HCT116 (cell line): ENCODE data around the gene ENO2.

Experiments used
- ELF1 ChIP-seq: IDR thresholded peaks from 2 replicates; pipeline ENCODE4 v1.6.1; 2012; ENCODE audit warnings: low read depth, borderline replicate concordance
- EZH2 ChIP-seq: fragments of 200-600 bp; sonication (generic); IDR thresholded peaks from 2 replicates; pipeline ENCODE4 v1.6.1; 2017; ENCODE audit warnings: antibody characterized with exemption, mixed run types
- EZH2phosphoT487 ChIP-seq: fragments of 200-600 bp; IDR thresholded peaks from 2 replicates; pipeline ENCODE4 v1.6.1; 2018; ENCODE audit warnings: antibody characterized with exemption, borderline replicate concordance
- FOSL1 ChIP-seq: IDR thresholded peaks from 2 replicates; pipeline ENCODE4 v1.6.1; 2012; ENCODE audit warnings: low read depth
- JUND ChIP-seq: IDR thresholded peaks from 2 replicates; pipeline ENCODE4 v1.6.1; 2012
- POLR2A ChIP-seq: IDR thresholded peaks from 2 replicates; pipeline ENCODE4 v1.7.0; 2011; ENCODE audit warnings: borderline replicate concordance; ENCODE audit not compliant: insufficient read depth, insufficient read length; ENCODE audit errors: extremely low read depth
- POLR2AphosphoS5 ChIP-seq: IDR thresholded peaks from 2 replicates; pipeline ENCODE4 v1.6.1; 2011; ENCODE audit warnings: mild to moderate bottlenecking, low read depth, low read length, moderate library complexity
- SIN3A ChIP-seq: IDR thresholded peaks from 2 replicates; pipeline ENCODE4 v1.6.1; 2012; ENCODE audit warnings: low read depth
- SP1 ChIP-seq: IDR thresholded peaks from 2 replicates; pipeline ENCODE4 v1.6.1; 2012; ENCODE audit warnings: low read depth
- TCF7L2 ChIP-seq: IDR thresholded peaks from 2 replicates; pipeline ENCODE4 v1.7.0; 2011; ENCODE audit warnings: borderline replicate concordance, inconsistent platforms; ENCODE audit not compliant: insufficient read depth, insufficient read length; ENCODE audit errors: extremely low read depth
- TF ChIP-seq, protein P1 (sequence below), 3 experiments: fragments of 200-600 bp in 1 of 3; sonication (generic) in 1 of 3; IDR thresholded peaks in 2 of 3; conservative IDR thresholded peaks in 1 of 3; 2 replicates each; pipeline ENCODE4 v1.5.1; 2012 to 2017; ENCODE audit warnings: low read depth in 2 of 3, low read length in 2 of 3, antibody characterized with exemption in 1 of 3, borderline replicate concordance in 1 of 3, control low read depth in 1 of 3, mild to moderate bottlenecking in 1 of 3, mixed read lengths in 1 of 3, mixed run types in 1 of 3, moderate library complexity in 1 of 3; ENCODE audit not compliant: insufficient read depth in 1 of 3

DNA sequence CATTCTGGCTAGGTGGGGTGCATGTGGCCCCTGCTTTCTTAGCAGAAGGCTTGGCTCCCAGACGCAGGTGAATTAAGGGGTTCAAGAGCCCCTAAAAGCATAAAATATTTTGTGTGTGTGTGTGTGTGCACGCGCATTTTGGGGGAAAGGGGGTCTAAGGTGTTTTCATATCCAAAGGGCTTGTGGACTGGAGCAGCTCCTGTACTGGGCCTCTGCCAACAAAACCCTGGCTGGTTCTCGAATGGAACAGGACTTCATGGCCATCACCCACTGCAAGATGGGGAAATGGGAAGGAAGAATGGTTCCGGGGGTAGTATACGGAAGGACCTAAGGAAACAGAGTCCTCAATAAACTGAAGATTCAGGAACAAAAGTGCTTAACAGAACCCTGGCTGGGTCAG lies 9.5 kb downstream of the ENO2 start:
- TF ChIP-seq, protein P1, sequence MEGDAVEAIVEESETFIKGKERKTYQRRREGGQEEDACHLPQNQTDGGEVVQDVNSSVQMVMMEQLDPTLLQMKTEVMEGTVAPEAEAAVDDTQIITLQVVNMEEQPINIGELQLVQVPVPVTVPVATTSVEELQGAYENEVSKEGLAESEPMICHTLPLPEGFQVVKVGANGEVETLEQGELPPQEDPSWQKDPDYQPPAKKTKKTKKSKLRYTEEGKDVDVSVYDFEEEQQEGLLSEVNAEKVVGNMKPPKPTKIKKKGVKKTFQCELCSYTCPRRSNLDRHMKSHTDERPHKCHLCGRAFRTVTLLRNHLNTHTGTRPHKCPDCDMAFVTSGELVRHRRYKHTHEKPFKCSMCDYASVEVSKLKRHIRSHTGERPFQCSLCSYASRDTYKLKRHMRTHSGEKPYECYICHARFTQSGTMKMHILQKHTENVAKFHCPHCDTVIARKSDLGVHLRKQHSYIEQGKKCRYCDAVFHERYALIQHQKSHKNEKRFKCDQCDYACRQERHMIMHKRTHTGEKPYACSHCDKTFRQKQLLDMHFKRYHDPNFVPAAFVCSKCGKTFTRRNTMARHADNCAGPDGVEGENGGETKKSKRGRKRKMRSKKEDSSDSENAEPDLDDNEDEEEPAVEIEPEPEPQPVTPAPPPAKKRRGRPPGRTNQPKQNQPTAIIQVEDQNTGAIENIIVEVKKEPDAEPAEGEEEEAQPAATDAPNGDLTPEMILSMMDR (IDR thresholded peaks at IDR 0.05 in 2 of 3, conservative IDR thresholded peaks at IDR 0.05 in 1 of 3; ENCODE audit: borderline replicate concordance in 1 of 3, insufficient read depth in 1 of 3, low read depth in 2 of 3, low read length in 2 of 3), result no peak
- TF ChIP-seq ELF1, result no peak
- TF ChIP-seq SP1, result no peak
- no peak for TF ChIP-seq SIN3A
- TF ChIP-seq FOSL1, result no peak
- no peak for TF ChIP-seq POLR2A
- TF ChIP-seq EZH2, result no peak
- TF ChIP-seq POLR2AphosphoS5, result no peak
- no peak for TF ChIP-seq TCF7L2
- no peak for TF ChIP-seq EZH2phosphoT487
- no peak for TF ChIP-seq JUND
